Panc1 (cell line): Measurements from ENCODE around the gene CYP27A1. TPM values are rescaled to one million over a fixed set of nuclear protein-coding genes. Genes with fewer than 3 reads are reported as not detected.

ENCODE experiments used
- ATAC-seq: fragments of 200-7000 bp; cut with Tn5 transposase; 2 replicates; pipeline ENCODE4 v1.9.1; 2020; ENCODE audit warnings: mild to moderate bottlenecking, moderate library complexity
- BruUV-seq: library from RNA; stranded (reverse); fragments of 400-500 nt; replicated peaks from 2 replicates; lab custom pipeline; 2021; lab: Mats Ljungman, UMichigan
- CTCF ChIA-PET: fragments of 300-600 bp; sonication (Branson Sonifier 250); formaldehyde crosslinking; loops from one replicate; lab custom pipeline; 2022; ENCODE audit warnings: antibody characterized with exemption; lab: Charles Lee
- POLR2A ChIA-PET: fragments of 300-600 bp; sonication (Branson Sonifier 250); formaldehyde crosslinking; loops from one replicate; lab custom pipeline; 2022; ENCODE audit warnings: antibody characterized with exemption; lab: Charles Lee
- DNase-seq: peaks from one replicate; pipeline ENCODE4 v3.0.0-alpha.2; 2010; ENCODE audit warnings: low read depth, low spot score
- H3K27ac ChIP-seq: 2 replicates; pipeline ENCODE4 v1.5.1; 2011; ENCODE audit warnings: mild to moderate bottlenecking, low read length, inconsistent platforms
- H3K27me3 ChIP-seq: fragments of 200-500 bp; sonication (Bioruptor generic); 2 replicates; pipeline ENCODE4 v1.6.0; 2014; ENCODE audit warnings: low read length, inconsistent platforms; ENCODE audit not compliant: control insufficient read depth, insufficient read depth
- H3K36me3 ChIP-seq: fragments of 200-500 bp; sonication (Bioruptor generic); 2 replicates; pipeline ENCODE4 v1.5.1; 2014; ENCODE audit warnings: inconsistent platforms, mild to moderate bottlenecking, low read length, moderate library complexity; ENCODE audit not compliant: control insufficient read depth, insufficient read depth
- H3K4me1 ChIP-seq: 2 replicates; pipeline ENCODE4 v1.5.1; 2011; ENCODE audit warnings: inconsistent platforms, mild to moderate bottlenecking, low read length, moderate library complexity; ENCODE audit not compliant: control insufficient read depth, insufficient read depth
- H3K4me3 ChIP-seq, 2 experiments: 2 replicates each; pipeline ENCODE4 v1.5.1; 2011 to 2012; ENCODE audit warnings: low read depth in 2 of 2, low read length in 2 of 2, mild to moderate bottlenecking in 2 of 2, inconsistent platforms in 1 of 2, moderate library complexity in 1 of 2
- H3K9me3 ChIP-seq: fragments of 200-500 bp; sonication (Bioruptor generic); 2 replicates; pipeline ENCODE4 v1.5.1; 2014; ENCODE audit warnings: low read depth, mild to moderate bottlenecking, inconsistent platforms, low read length, moderate library complexity; ENCODE audit not compliant: control insufficient read depth, insufficient read depth
- POLR2AphosphoS5 ChIP-seq: IDR thresholded peaks from 2 replicates; pipeline ENCODE4 v1.6.1; 2012; ENCODE audit warnings: mild to moderate bottlenecking, low read depth, low read length, moderate library complexity
- SIN3A ChIP-seq: IDR thresholded peaks from 2 replicates; pipeline ENCODE4 v1.6.1; 2012; ENCODE audit warnings: low read depth, mild to moderate bottlenecking, low read length, moderate library complexity, borderline replicate concordance; ENCODE audit not compliant: insufficient read depth
- TCF7L2 ChIP-seq: IDR thresholded peaks from 2 replicates; pipeline ENCODE4 v1.6.1; 2011; ENCODE audit warnings: mild to moderate bottlenecking, low read depth, low read length, inconsistent platforms
- in situ Hi-C: cut with HindIII; loops from 2 replicates; pipeline ENCODE4 v1.10.0; 2016; ENCODE audit warnings: low sequenced_read_pairs, low pct_unique_long_range_greater_than_20kb
- intact Hi-C: fragments of 100-400 bp; cut with micrococcal nuclease; formaldehyde crosslinking; loops from one replicate; pipeline ENCODE4 v1.10.0; 2022; ENCODE audit not compliant: unreplicated experiment
- total RNA-seq: library from RNA; stranded (reverse); gene quantifications from one replicate; pipeline ENCODE4 v1.2.1, GENCODE V29; 2021; ENCODE audit not compliant: unreplicated experiment
- TF ChIP-seq, protein P1 (sequence below): fragments of 450-650 bp; IDR thresholded peaks from 2 replicates; pipeline ENCODE4 v1.5.1; 2017; ENCODE audit warnings: mild to moderate bottlenecking
- TF ChIP-seq, protein P2 (sequence below), 2 experiments: IDR thresholded peaks; 2 replicates each; pipeline ENCODE4 v1.6.1; 2011 to 2012; ENCODE audit warnings: low read depth in 2 of 2, control low read depth in 1 of 2, low read length in 1 of 2, mild to moderate bottlenecking in 1 of 2, moderate library complexity in 1 of 2; ENCODE audit not compliant: insufficient read depth in 1 of 2

Gene CYP27A1
- total RNA-seq, 1 experiment from 2014 or later: 7.7 TPM

- H3K4me1 ChIP-seq: peaks cover 6% of the 10 kb centered on the region
- H3K36me3 ChIP-seq: no peaks in the 10 kb centered on the region
- no peak overlapping the region for H3K4me3 ChIP-seq
- no peaks in the 10 kb centered on the region for H3K27me3 ChIP-seq
- ChIA-PET CTCF (no interaction called here), POLR2A (no interaction called here)
- TF ChIP-seq TCF7L2: no peak
- no peak for TF ChIP-seq POLR2AphosphoS5
- TF ChIP-seq, protein P1, sequence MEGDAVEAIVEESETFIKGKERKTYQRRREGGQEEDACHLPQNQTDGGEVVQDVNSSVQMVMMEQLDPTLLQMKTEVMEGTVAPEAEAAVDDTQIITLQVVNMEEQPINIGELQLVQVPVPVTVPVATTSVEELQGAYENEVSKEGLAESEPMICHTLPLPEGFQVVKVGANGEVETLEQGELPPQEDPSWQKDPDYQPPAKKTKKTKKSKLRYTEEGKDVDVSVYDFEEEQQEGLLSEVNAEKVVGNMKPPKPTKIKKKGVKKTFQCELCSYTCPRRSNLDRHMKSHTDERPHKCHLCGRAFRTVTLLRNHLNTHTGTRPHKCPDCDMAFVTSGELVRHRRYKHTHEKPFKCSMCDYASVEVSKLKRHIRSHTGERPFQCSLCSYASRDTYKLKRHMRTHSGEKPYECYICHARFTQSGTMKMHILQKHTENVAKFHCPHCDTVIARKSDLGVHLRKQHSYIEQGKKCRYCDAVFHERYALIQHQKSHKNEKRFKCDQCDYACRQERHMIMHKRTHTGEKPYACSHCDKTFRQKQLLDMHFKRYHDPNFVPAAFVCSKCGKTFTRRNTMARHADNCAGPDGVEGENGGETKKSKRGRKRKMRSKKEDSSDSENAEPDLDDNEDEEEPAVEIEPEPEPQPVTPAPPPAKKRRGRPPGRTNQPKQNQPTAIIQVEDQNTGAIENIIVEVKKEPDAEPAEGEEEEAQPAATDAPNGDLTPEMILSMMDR: no peak
- TF ChIP-seq SIN3A: no peak
- TF ChIP-seq, protein P2, sequence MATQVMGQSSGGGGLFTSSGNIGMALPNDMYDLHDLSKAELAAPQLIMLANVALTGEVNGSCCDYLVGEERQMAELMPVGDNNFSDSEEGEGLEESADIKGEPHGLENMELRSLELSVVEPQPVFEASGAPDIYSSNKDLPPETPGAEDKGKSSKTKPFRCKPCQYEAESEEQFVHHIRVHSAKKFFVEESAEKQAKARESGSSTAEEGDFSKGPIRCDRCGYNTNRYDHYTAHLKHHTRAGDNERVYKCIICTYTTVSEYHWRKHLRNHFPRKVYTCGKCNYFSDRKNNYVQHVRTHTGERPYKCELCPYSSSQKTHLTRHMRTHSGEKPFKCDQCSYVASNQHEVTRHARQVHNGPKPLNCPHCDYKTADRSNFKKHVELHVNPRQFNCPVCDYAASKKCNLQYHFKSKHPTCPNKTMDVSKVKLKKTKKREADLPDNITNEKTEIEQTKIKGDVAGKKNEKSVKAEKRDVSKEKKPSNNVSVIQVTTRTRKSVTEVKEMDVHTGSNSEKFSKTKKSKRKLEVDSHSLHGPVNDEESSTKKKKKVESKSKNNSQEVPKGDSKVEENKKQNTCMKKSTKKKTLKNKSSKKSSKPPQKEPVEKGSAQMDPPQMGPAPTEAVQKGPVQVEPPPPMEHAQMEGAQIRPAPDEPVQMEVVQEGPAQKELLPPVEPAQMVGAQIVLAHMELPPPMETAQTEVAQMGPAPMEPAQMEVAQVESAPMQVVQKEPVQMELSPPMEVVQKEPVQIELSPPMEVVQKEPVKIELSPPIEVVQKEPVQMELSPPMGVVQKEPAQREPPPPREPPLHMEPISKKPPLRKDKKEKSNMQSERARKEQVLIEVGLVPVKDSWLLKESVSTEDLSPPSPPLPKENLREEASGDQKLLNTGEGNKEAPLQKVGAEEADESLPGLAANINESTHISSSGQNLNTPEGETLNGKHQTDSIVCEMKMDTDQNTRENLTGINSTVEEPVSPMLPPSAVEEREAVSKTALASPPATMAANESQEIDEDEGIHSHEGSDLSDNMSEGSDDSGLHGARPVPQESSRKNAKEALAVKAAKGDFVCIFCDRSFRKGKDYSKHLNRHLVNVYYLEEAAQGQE (IDR thresholded peaks at IDR 0.05; ENCODE audit: insufficient read depth in 1 of 2, low read depth in 2 of 2, low read length in 1 of 2): no peak
- no peak for DNase-seq
- in situ Hi-C loops (no loop called here), intact Hi-C loops (loop anchor here (5.0 to 10.0 kb wide), 2 partner anchors 132 to 304 kb away; no protein-coding TSS in a partner anchor)
- no peak overlapping the region for H3K27ac ChIP-seq
- no peaks in the 10 kb centered on the region for H3K9me3 ChIP-seq
- no peak for ATAC-seq
- BruUV-seq: no TSS peak
Measured at GRCh38 chr2:218850796-218851195, 68.8 kb downstream of the CYP27A1 start.

- peaks cover 10% of the 10 kb centered on the region for H3K4me1 ChIP-seq
- POLR2A ChIA-PET: no interaction called here
Measured at GRCh38 chr2:218851286-218851685, 69.3 kb downstream of the CYP27A1 start.

More at GRCh38 chr2:218851286-218851685, 69.3 kb downstream of the CYP27A1 start:
- CTCF ChIA-PET: interaction anchor here (0.7 kb wide), 1 partner anchor 26 kb away, joined by 4 read pairs; no protein-coding TSS in a partner anchor
- ATAC-seq (no peak), DNase-seq (no peak)
- Histone ChIP-seq H3K9me3 (no peaks in the 10 kb centered on the region), H3K27ac (no peak overlapping the region), H3K36me3 (no peaks in the 10 kb centered on the region), H3K27me3 (no peaks in the 10 kb centered on the region), H3K4me3 (no peak overlapping the region)
- no TSS peak for BruUV-seq
- in situ Hi-C loops: no loop called here
- intact Hi-C loops: loop anchor here (5.0 to 10.0 kb wide), 2 partner anchors 131 to 304 kb away; no protein-coding TSS in a partner anchor
- TF ChIP-seq, protein P2 (IDR thresholded peaks at IDR 0.05; ENCODE audit: insufficient read depth in 1 of 2, low read depth in 2 of 2, low read length in 1 of 2): no peak
- TF ChIP-seq TCF7L2: no peak
- TF ChIP-seq POLR2AphosphoS5: no peak
- TF ChIP-seq, protein P1: no peak
- no peak for TF ChIP-seq SIN3A
